SK-N-SH treated with all-trans-retinoic acid at 6 μM for 48 hours (cell line): ENCODE measurements around the gene LCN12.

Source experiments
- ATAC-seq: fragments of 200-7000 bp; cut with Tn5 transposase; 3 replicates; pipeline ENCODE4 v1.9.1; 2020; ENCODE audit warnings: mild to moderate bottlenecking, moderate library complexity
- ARNTL ChIP-seq: fragments of 450-650 bp; formaldehyde crosslinking; IDR thresholded peaks from 2 replicates; pipeline ENCODE4 v1.5.0; 2020; ENCODE audit warnings: low read depth, mild to moderate bottlenecking, moderate library complexity, borderline replicate concordance
- BACH2 ChIP-seq: fragments of 250-450 bp; sonication (Bioruptor Pico); IDR thresholded peaks from 2 replicates; pipeline ENCODE4 v1.9.0; 2021; ENCODE audit warnings: mild to moderate bottlenecking, borderline replicate concordance
- CREB5 ChIP-seq: fragments of 250-450 bp; sonication (Bioruptor Pico); IDR thresholded peaks from 2 replicates; pipeline ENCODE4 v1.5.1; 2020; ENCODE audit warnings: low read depth, mild to moderate bottlenecking, moderate library complexity
- CSDC2 ChIP-seq: fragments of 250-450 bp; sonication (Bioruptor Pico); IDR thresholded peaks from 2 replicates; pipeline ENCODE4 v1.5.0; 2020; ENCODE audit warnings: mild to moderate bottlenecking, moderate library complexity
- CSRNP3 ChIP-seq: fragments of 250-450 bp; sonication (Bioruptor Pico); IDR thresholded peaks from 2 replicates; pipeline ENCODE4 v1.5.1; 2021; ENCODE audit warnings: mild to moderate bottlenecking, moderate library complexity
- GLIS3 ChIP-seq: fragments of 250-450 bp; sonication (Bioruptor Pico); IDR thresholded peaks from 2 replicates; pipeline ENCODE4 v1.5.0; 2020; ENCODE audit warnings: mild to moderate bottlenecking, moderate library complexity
- ISL1 ChIP-seq: fragments of 250-450 bp; sonication (Bioruptor Pico); IDR thresholded peaks from 2 replicates; pipeline ENCODE4 v2.1.2; 2022; ENCODE audit warnings: mild to moderate bottlenecking, moderate library complexity
- OSR1 ChIP-seq: fragments of 250-450 bp; sonication (Bioruptor Pico); IDR thresholded peaks from 2 replicates; pipeline ENCODE4 v1.8.0; 2022; ENCODE audit warnings: moderate library complexity, mild to moderate bottlenecking, inconsistent platforms
- POU6F1 ChIP-seq: fragments of 250-450 bp; sonication (Bioruptor Pico); IDR thresholded peaks from 2 replicates; pipeline ENCODE4 v1.8.0; 2021; ENCODE audit warnings: low read depth, mild to moderate bottlenecking, moderate library complexity, borderline replicate concordance
- PPARA ChIP-seq: fragments of 250-450 bp; sonication (Bioruptor Pico); IDR thresholded peaks from 2 replicates; pipeline ENCODE4 v1.5.0; 2020; ENCODE audit warnings: mild to moderate bottlenecking, borderline replicate concordance
- RARB ChIP-seq: fragments of 250-450 bp; sonication (Bioruptor Pico); IDR thresholded peaks from 2 replicates; pipeline ENCODE4 v1.8.0; 2021; ENCODE audit warnings: mild to moderate bottlenecking, moderate library complexity
- SNAI2 ChIP-seq: fragments of 250-450 bp; sonication (Bioruptor Pico); IDR thresholded peaks from 2 replicates; pipeline ENCODE4 v1.5.0; 2020; ENCODE audit warnings: mild to moderate bottlenecking, moderate library complexity
- TCF4 ChIP-seq: fragments of 250-450 bp; sonication (Bioruptor Pico); IDR thresholded peaks from 2 replicates; pipeline ENCODE4 v1.8.0; 2021; ENCODE audit warnings: mild to moderate bottlenecking, moderate library complexity, borderline replicate concordance
- TOX ChIP-seq: fragments of 250-450 bp; sonication (Bioruptor Pico); IDR thresholded peaks from 2 replicates; pipeline ENCODE4 v1.8.0; 2021; ENCODE audit warnings: mild to moderate bottlenecking, moderate library complexity, borderline replicate concordance
- ZC3H10 ChIP-seq: fragments of 250-450 bp; sonication (Bioruptor Pico); IDR thresholded peaks from 2 replicates; pipeline ENCODE4 v1.5.1; 2021; ENCODE audit warnings: mild to moderate bottlenecking, moderate library complexity
- ZFP3 ChIP-seq: fragments of 250-450 bp; sonication (Bioruptor Pico); IDR thresholded peaks from 2 replicates; pipeline ENCODE4 v1.5.0; 2020; ENCODE audit warnings: mild to moderate bottlenecking, moderate library complexity
- ZFP30 ChIP-seq: fragments of 450-650 bp; formaldehyde crosslinking; IDR thresholded peaks from 2 replicates; pipeline ENCODE4 v1.5.0; 2022; ENCODE audit warnings: mild to moderate bottlenecking, moderate library complexity
- ZNF565 ChIP-seq: fragments of 450-650 bp; formaldehyde crosslinking; conservative IDR thresholded peaks from 2 replicates; pipeline ENCODE4 v1.5.0; 2020; ENCODE audit warnings: low read depth, mild to moderate bottlenecking, moderate library complexity
- ZNF8 ChIP-seq: fragments of 450-650 bp; formaldehyde crosslinking; IDR thresholded peaks from 2 replicates; pipeline ENCODE4 v1.5.0; 2020; ENCODE audit warnings: mild to moderate bottlenecking, moderate library complexity
- TF ChIP-seq, protein P1 (sequence below): fragments of 250-450 bp; sonication (Bioruptor Pico); IDR thresholded peaks from 2 replicates; pipeline ENCODE4 v1.8.0; 2020; ENCODE audit warnings: mild to moderate bottlenecking, moderate library complexity, borderline replicate concordance

The LCN12 gene

GRCh38 chr9:136977223-136977622 is 25.1 kb downstream of the LCN12 start, which contains the start of gene PTGDS:
PTGDS (plus strand) TSS chr9:136977504; CDS start chr9:136977579, 75 bp downstream.
- ATAC-seq: no peak

GRCh38 chr9:136977649-136978072 is 25.6 kb downstream of the LCN12 start:
- no peak for ATAC-seq

More at GRCh38 chr9:136977223-136977622, 25.1 kb downstream of the LCN12 start, which contains the start of gene PTGDS:
- TF ChIP-seq CSDC2 (CRISPR knock-in tag) (no peak), CREB5 (CRISPR knock-in tag) (no peak), TOX (CRISPR knock-in tag) (no peak), OSR1 (CRISPR knock-in tag) (no peak), ZFP30 (CRISPR knock-in tag) (no peak), SNAI2 (CRISPR knock-in tag) (no peak), ISL1 (CRISPR knock-in tag) (no peak), ZNF565 (CRISPR knock-in tag) (no peak), ZFP3 (CRISPR knock-in tag) (no peak), BACH2 (no peak), ZC3H10 (CRISPR knock-in tag) (no peak), PPARA (no peak), TCF4 (CRISPR knock-in tag) (no peak), POU6F1 (CRISPR knock-in tag) (no peak), ARNTL (CRISPR knock-in tag) (no peak), CSRNP3 (no peak)
- TF ChIP-seq, protein P1, sequence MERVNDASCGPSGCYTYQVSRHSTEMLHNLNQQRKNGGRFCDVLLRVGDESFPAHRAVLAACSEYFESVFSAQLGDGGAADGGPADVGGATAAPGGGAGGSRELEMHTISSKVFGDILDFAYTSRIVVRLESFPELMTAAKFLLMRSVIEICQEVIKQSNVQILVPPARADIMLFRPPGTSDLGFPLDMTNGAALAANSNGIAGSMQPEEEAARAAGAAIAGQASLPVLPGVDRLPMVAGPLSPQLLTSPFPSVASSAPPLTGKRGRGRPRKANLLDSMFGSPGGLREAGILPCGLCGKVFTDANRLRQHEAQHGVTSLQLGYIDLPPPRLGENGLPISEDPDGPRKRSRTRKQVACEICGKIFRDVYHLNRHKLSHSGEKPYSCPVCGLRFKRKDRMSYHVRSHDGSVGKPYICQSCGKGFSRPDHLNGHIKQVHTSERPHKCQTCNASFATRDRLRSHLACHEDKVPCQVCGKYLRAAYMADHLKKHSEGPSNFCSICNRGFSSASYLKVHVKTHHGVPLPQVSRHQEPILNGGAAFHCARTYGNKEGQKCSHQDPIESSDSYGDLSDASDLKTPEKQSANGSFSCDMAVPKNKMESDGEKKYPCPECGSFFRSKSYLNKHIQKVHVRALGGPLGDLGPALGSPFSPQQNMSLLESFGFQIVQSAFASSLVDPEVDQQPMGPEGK (CRISPR knock-in tag): no peak

More at GRCh38 chr9:136977649-136978072, 25.6 kb downstream of the LCN12 start:
- TF ChIP-seq ISL1 (CRISPR knock-in tag): no peak
- no peak for TF ChIP-seq ZFP3 (CRISPR knock-in tag)
- no peak for TF ChIP-seq CREB5 (CRISPR knock-in tag)
- no peak for TF ChIP-seq ZNF565 (CRISPR knock-in tag)
- no peak for TF ChIP-seq ARNTL (CRISPR knock-in tag)
- no peak for TF ChIP-seq GLIS3 (CRISPR knock-in tag)
- TF ChIP-seq TCF4 (CRISPR knock-in tag): no peak
- TF ChIP-seq, protein P1 (CRISPR knock-in tag): no peak
- TF ChIP-seq ZC3H10 (CRISPR knock-in tag): no peak
- no peak for TF ChIP-seq ZNF8 (CRISPR knock-in tag)
- TF ChIP-seq RARB (CRISPR knock-in tag): no peak
